Caco-2 (cell line): Measurements from ENCODE around the gene ATP9B. TPM values are rescaled to one million over a fixed set of nuclear protein-coding genes. Genes with fewer than 3 reads are reported as not detected.

Source experiments
- BruUV-seq: library from RNA; stranded (reverse); fragments of 400-500 nt; replicated peaks from 2 replicates; lab custom pipeline; 2021; lab: Mats Ljungman, UMichigan
- CTCF ChIA-PET: fragments of 300-600 bp; sonication (Branson Sonifier 250); formaldehyde crosslinking; loops from one replicate; lab custom pipeline; 2022; ENCODE audit warnings: antibody characterized with exemption; lab: Charles Lee
- POLR2A ChIA-PET: fragments of 300-600 bp; sonication (Branson Sonifier 250); formaldehyde crosslinking; loops from one replicate; lab custom pipeline; 2022; ENCODE audit warnings: antibody characterized with exemption; lab: Charles Lee
- DNase-seq, 2 experiments: peaks; one replicate each; pipeline versions ENCODE4 v3.0.0 to v3.0.0-alpha.2; 2020 to 2022
- H3K27me3 ChIP-seq: replicated peaks from 2 replicates; pipeline ENCODE4 v1.6.0; 2011; ENCODE audit warnings: low read length; ENCODE audit not compliant: control insufficient read depth, insufficient read depth
- H3K36me3 ChIP-seq: 2 replicates; pipeline ENCODE4 v1.5.1; 2011; ENCODE audit warnings: low read length; ENCODE audit not compliant: control insufficient read depth, insufficient read depth
- H3K4me1 ChIP-seq: fragments of 250-450 bp; sonication (Bioruptor Pico); 2 replicates; pipeline ENCODE4 v1.5.1; 2020; ENCODE audit warnings: mild to moderate bottlenecking
- H3K4me3 ChIP-seq: 2 replicates; pipeline ENCODE4 v1.5.1; 2011; ENCODE audit warnings: low read depth, mild to moderate bottlenecking, control low read depth, low read length
- H3K9me3 ChIP-seq: fragments of 250-450 bp; sonication (Bioruptor Pico); 2 replicates; pipeline ENCODE4 v1.5.1; 2020; ENCODE audit warnings: mild to moderate bottlenecking, moderate library complexity
- H3K27ac Mint-ChIP-seq: one replicate; pipeline ENCODE4 v1.8.0; 2022; ENCODE audit warnings: mixed read lengths; ENCODE audit not compliant: unreplicated experiment
- H3K27me3 Mint-ChIP-seq: one replicate; pipeline ENCODE4 v1.8.0; 2022; ENCODE audit warnings: mixed read lengths; ENCODE audit not compliant: insufficient read depth, unreplicated experiment
- H3K36me3 Mint-ChIP-seq: one replicate; pipeline ENCODE4 v1.8.0; 2022; ENCODE audit warnings: mild to moderate bottlenecking, mixed read lengths; ENCODE audit not compliant: insufficient read depth, unreplicated experiment
- H3K4me1 Mint-ChIP-seq: one replicate; pipeline ENCODE4 v1.8.0; 2022; ENCODE audit warnings: low read depth, mixed read lengths; ENCODE audit not compliant: unreplicated experiment
- H3K4me3 Mint-ChIP-seq: one replicate; pipeline ENCODE4 v1.8.0; 2022; ENCODE audit warnings: mild to moderate bottlenecking, moderate library complexity, mixed read lengths; ENCODE audit not compliant: unreplicated experiment
- H3K9me3 Mint-ChIP-seq: one replicate; pipeline ENCODE4 v1.8.0; 2022; ENCODE audit warnings: mixed read lengths; ENCODE audit not compliant: unreplicated experiment
- CTCF ChIP-seq, 2 experiments: fragments of 200-600 bp in 1 of 2; IDR thresholded peaks; 1 replicate in 1 of 2; 2 replicates in 1 of 2; pipeline versions ENCODE4 v1.5.1 to v1.8.0; 2011 to 2022; ENCODE audit warnings: antibody characterized with exemption in 1 of 2, control low read depth in 1 of 2, inconsistent platforms in 1 of 2, low read depth in 1 of 2, low read length in 1 of 2, mild to moderate bottlenecking in 1 of 2, moderate library complexity in 1 of 2; ENCODE audit not compliant: insufficient read depth in 1 of 2, severe bottlenecking in 1 of 2, unreplicated experiment in 1 of 2
- intact Hi-C: fragments of 100-400 bp; cut with micrococcal nuclease; formaldehyde crosslinking; loops from one replicate; pipeline ENCODE4 v1.10.0; 2022; ENCODE audit not compliant: unreplicated experiment
- total RNA-seq: library from RNA; stranded (reverse); gene quantifications from 2 replicates; pipeline ENCODE4 v1.2.3, GENCODE V29; 2022

Gene ATP9B
- total RNA-seq, 1 experiment from 2014 or later, result 15.8 TPM

GRCh38 chr18:79416677-79417052 lies 347.5 kb downstream of the ATP9B start:
- H3K36me3 Mint-ChIP-seq, result no peaks in the 10 kb centered on the region
- DNase-seq, result no peak
- no peak overlapping the region for H3K4me3 ChIP-seq
- H3K4me1 ChIP-seq, result no peaks in the 10 kb centered on the region
- no peak for TF ChIP-seq CTCF (IDR thresholded peaks at IDR 0.05; ENCODE audit: insufficient read depth in 1 of 2, low read depth in 1 of 2, low read length in 1 of 2, severe bottlenecking in 1 of 2, unreplicated experiment in 1 of 2)
- H3K27me3 Mint-ChIP-seq, result no peaks in the 10 kb centered on the region
- ChIA-PET CTCF (no interaction called here), POLR2A (no interaction called here)
- no peaks in the 10 kb centered on the region for H3K36me3 ChIP-seq
- no peaks in the 10 kb centered on the region for H3K27me3 ChIP-seq
- no peaks in the 10 kb centered on the region for H3K9me3 Mint-ChIP-seq
- BruUV-seq, result no TSS peak
- intact Hi-C loops, result no loop called here
- H3K9me3 ChIP-seq, result no peaks in the 10 kb centered on the region
- no peak overlapping the region for H3K27ac Mint-ChIP-seq
- no peaks in the 10 kb centered on the region for H3K4me1 Mint-ChIP-seq
- no peak overlapping the region for H3K4me3 Mint-ChIP-seq

GRCh38 chr18:79418236-79418635 lies 349.0 kb downstream of the ATP9B start:
- H3K9me3 Mint-ChIP-seq, result no peaks in the 10 kb centered on the region
- H3K36me3 Mint-ChIP-seq, result no peaks in the 10 kb centered on the region
- Histone ChIP-seq H3K9me3 (no peaks in the 10 kb centered on the region), H3K4me3 (no peak overlapping the region), H3K36me3 (no peaks in the 10 kb centered on the region), H3K27me3 (no peaks in the 10 kb centered on the region), H3K4me1 (no peaks in the 10 kb centered on the region)
- BruUV-seq, result no TSS peak
- POLR2A ChIA-PET, result no interaction called here
- intact Hi-C loops, result no loop called here
- CTCF ChIA-PET, result no interaction called here
- H3K27ac Mint-ChIP-seq, result no peak overlapping the region
- DNase-seq, result no peak
- no peaks in the 10 kb centered on the region for H3K27me3 Mint-ChIP-seq
- no peak for TF ChIP-seq CTCF (IDR thresholded peaks at IDR 0.05; ENCODE audit: insufficient read depth in 1 of 2, low read depth in 1 of 2, low read length in 1 of 2, severe bottlenecking in 1 of 2, unreplicated experiment in 1 of 2)
- no peak overlapping the region for H3K4me3 Mint-ChIP-seq
- H3K4me1 Mint-ChIP-seq, result no peaks in the 10 kb centered on the region

GRCh38 chr18:79418642-79419041 lies 349.4 kb downstream of the ATP9B start:
- Mint-ChIP-seq H3K27me3 (no peaks in the 10 kb centered on the region), H3K36me3 (no peaks in the 10 kb centered on the region), H3K9me3 (no peaks in the 10 kb centered on the region), H3K27ac (no peak overlapping the region), H3K4me3 (no peak overlapping the region), H3K4me1 (no peaks in the 10 kb centered on the region)
- BruUV-seq, result no TSS peak
- Histone ChIP-seq H3K4me3 (no peak overlapping the region), H3K27me3 (no peaks in the 10 kb centered on the region), H3K36me3 (no peaks in the 10 kb centered on the region), H3K4me1 (no peaks in the 10 kb centered on the region), H3K9me3 (no peaks in the 10 kb centered on the region)
- TF ChIP-seq CTCF (IDR thresholded peaks at IDR 0.05; ENCODE audit: insufficient read depth in 1 of 2, low read depth in 1 of 2, low read length in 1 of 2, severe bottlenecking in 1 of 2, unreplicated experiment in 1 of 2), result no peak
- DNase-seq, result no peak
- CTCF ChIA-PET, result no interaction called here
- intact Hi-C loops, result no loop called here
- POLR2A ChIA-PET, result no interaction called here
